GM12878 (cell line): ENCODE measurements around the gene CSTA. TPM values are rescaled to one million over a fixed set of nuclear protein-coding genes. Genes with fewer than 3 reads are reported as not detected.

Source experiments
- ATAC-seq: fragments of 200-7000 bp; cut with Tn5 transposase; 3 replicates; pipeline ENCODE4 v1.9.1; 2020; ENCODE audit warnings: mild to moderate bottlenecking, moderate library complexity
- BruUV-seq: library from RNA; stranded (reverse); fragments of 400-500 nt; replicated peaks from 2 replicates; lab custom pipeline; 2021; lab: Mats Ljungman, UMichigan
- CTCF ChIA-PET: fragments of 300-600 bp; sonication (Branson Sonifier 250); formaldehyde crosslinking; extraction: SDS; loops from one replicate; lab custom pipeline; 2021; ENCODE audit warnings: inconsistent platforms; lab: Yijun Ruan, JAX
- POLR2A ChIA-PET: fragments of 350-600 bp; formaldehyde crosslinking; extraction: SDS; loops from one replicate; lab custom pipeline; 2021; ENCODE audit warnings: inconsistent platforms; lab: Charles Lee
- RAD21 ChIA-PET: fragments of 300-600 bp; sonication (Branson Sonifier 250); formaldehyde crosslinking; loops from one replicate; lab custom pipeline; 2023; ENCODE audit warnings: antibody characterized with exemption; ENCODE audit not compliant: unreplicated experiment; lab: Charles Lee
- SMC1A ChIA-PET: fragments of 300-600 bp; sonication (Branson Sonifier 250); formaldehyde crosslinking; loops from one replicate; lab custom pipeline; 2023; ENCODE audit not compliant: unreplicated experiment, uncharacterized antibody; lab: Charles Lee
- DNase-seq: peaks from one replicate; pipeline ENCODE4 v3.0.0-alpha.2; 2011; ENCODE audit warnings: low read depth, low spot score
- FAIRE-seq: peaks from 3 replicates; lab custom pipeline; 2011; peaks lifted over from hg19 to GRCh38; lab: Jason Lieb, UNC
- H2AFZ ChIP-seq: 2 replicates; pipeline ENCODE4 v1.6.0; 2011; ENCODE audit warnings: low read depth, low read length, control low read depth; ENCODE audit not compliant: control insufficient read depth
- H3K27ac ChIP-seq: 2 replicates; pipeline ENCODE4 v1.5.1; 2011; ENCODE audit warnings: control low read depth; ENCODE audit not compliant: control insufficient read depth, insufficient read depth
- H3K27me3 ChIP-seq, 2 experiments: replicated peaks in 1 of 2; 2 replicates each; pipeline versions ENCODE4 v1.6.0 to v1.6.1; 2011; ENCODE audit warnings: low read length in 1 of 2; ENCODE audit not compliant: control insufficient read depth in 2 of 2, insufficient read depth in 2 of 2
- H3K36me3 ChIP-seq, 2 experiments: 2 replicates each; pipeline ENCODE4 v1.5.1; 2011; ENCODE audit warnings: low read length in 1 of 2; ENCODE audit not compliant: control insufficient read depth in 2 of 2, insufficient read depth in 2 of 2
- H3K4me1 ChIP-seq: 2 replicates; pipeline ENCODE4 v1.6.1; 2011; ENCODE audit warnings: mild to moderate bottlenecking, low read length, moderate library complexity, mixed read lengths; ENCODE audit not compliant: control insufficient read depth, insufficient read depth
- H3K4me2 ChIP-seq: 2 replicates; pipeline ENCODE4 v1.6.0; 2011; ENCODE audit warnings: control low read depth; ENCODE audit not compliant: control insufficient read depth, insufficient read depth
- H3K4me3 ChIP-seq: fragments of 200-600 bp; sonication (generic); 2 replicates; pipeline ENCODE4 v1.5.1; 2016
- H3K79me2 ChIP-seq: 2 replicates; pipeline ENCODE4 v1.6.0; 2011; ENCODE audit warnings: low read length; ENCODE audit not compliant: control insufficient read depth, insufficient read depth
- H3K9ac ChIP-seq: 2 replicates; pipeline ENCODE4 v1.8.0; 2011; ENCODE audit warnings: low read length, control low read depth, mixed read lengths; ENCODE audit not compliant: control insufficient read depth, insufficient read depth
- H3K9me3 ChIP-seq: replicated peaks from 3 replicates; pipeline ENCODE4 v1.5.1; 2011; ENCODE audit warnings: mild to moderate bottlenecking, low read length; ENCODE audit not compliant: control insufficient read depth, insufficient read depth
- H4K20me1 ChIP-seq: 2 replicates; pipeline ENCODE4 v1.6.0; 2011; ENCODE audit not compliant: control insufficient read depth, insufficient read depth
- BMI1 ChIP-seq: fragments of 450-650 bp; IDR thresholded peaks from 2 replicates; pipeline ENCODE4 v1.6.1; 2016; ENCODE audit warnings: mild to moderate bottlenecking, moderate library complexity, borderline replicate concordance
- CBFB ChIP-seq: IDR thresholded peaks from 2 replicates; pipeline ENCODE4 v1.6.1; 2016; ENCODE audit warnings: antibody characterized with exemption, low read depth
- CEBPZ ChIP-seq: fragments of 150-350 bp; IDR thresholded peaks from 2 replicates; pipeline ENCODE4 v1.6.1; 2016; ENCODE audit warnings: low read depth, low read length
- CREM ChIP-seq: IDR thresholded peaks from 2 replicates; pipeline ENCODE4 v1.6.1; 2014; ENCODE audit warnings: antibody characterized with exemption, low read depth
- E2F4 ChIP-seq: IDR thresholded peaks from 2 replicates; pipeline ENCODE4 v1.6.1; 2012; ENCODE audit warnings: low read depth, low read length, improper control_type of control experiment
- HDAC2 ChIP-seq: fragments of 200-600 bp; sonication (generic); IDR thresholded peaks from 2 replicates; pipeline ENCODE4 v1.6.1; 2017
- HDAC6 ChIP-seq: fragments of 200-600 bp; sonication (generic); IDR thresholded peaks from one replicate; pipeline ENCODE4 v1.8.0; 2017; ENCODE audit warnings: antibody characterized with exemption; ENCODE audit not compliant: unreplicated experiment
- JUNB ChIP-seq: IDR thresholded peaks from 2 replicates; pipeline ENCODE4 v1.6.1; 2016; ENCODE audit warnings: antibody characterized with exemption, mild to moderate bottlenecking
- KLF5 ChIP-seq: fragments of 450-650 bp; IDR thresholded peaks from 2 replicates; pipeline ENCODE4 v1.6.1; 2014; ENCODE audit warnings: mild to moderate bottlenecking; ENCODE audit not compliant: partially characterized antibody
- MAX ChIP-seq: IDR thresholded peaks from 2 replicates; pipeline ENCODE4 v1.6.1; 2012; ENCODE audit warnings: low read depth, low read length, improper control_type of control experiment
- NR2C2 ChIP-seq: IDR thresholded peaks from 2 replicates; pipeline ENCODE4 v1.6.1; 2011; ENCODE audit warnings: borderline replicate concordance, low read depth; ENCODE audit not compliant: control insufficient read depth, insufficient read length
- PKNOX1 ChIP-seq: fragments of 450-650 bp; IDR thresholded peaks from 2 replicates; pipeline ENCODE4 v1.6.1; 2016; ENCODE audit warnings: mild to moderate bottlenecking
- RAD51 ChIP-seq: fragments of 450-650 bp; IDR thresholded peaks from 2 replicates; pipeline ENCODE4 v1.6.1; 2016; ENCODE audit warnings: moderate library complexity, mild to moderate bottlenecking, inconsistent platforms
- RFX5 ChIP-seq: IDR thresholded peaks from 2 replicates; pipeline ENCODE4 v1.6.1; 2011; ENCODE audit warnings: low read depth, low read length, improper control_type of control experiment
- SMAD1 ChIP-seq: fragments of 450-650 bp; IDR thresholded peaks from 2 replicates; pipeline ENCODE4 v1.6.1; 2018; ENCODE audit warnings: mild to moderate bottlenecking, low read depth; ENCODE audit not compliant: partially characterized antibody
- SRF ChIP-seq, 2 experiments: IDR thresholded peaks; 2 replicates each; pipeline ENCODE4 v1.6.1; 2011; ENCODE audit warnings: low read depth in 2 of 2, low read length in 2 of 2, mild to moderate bottlenecking in 1 of 2, moderate library complexity in 1 of 2
- TARDBP ChIP-seq: IDR thresholded peaks from 2 replicates; pipeline ENCODE4 v1.6.1; 2016; ENCODE audit warnings: borderline replicate concordance
- USF1 ChIP-seq: IDR thresholded peaks from 2 replicates; pipeline ENCODE4 v1.6.1; 2011; ENCODE audit warnings: borderline replicate concordance, low read depth, mild to moderate bottlenecking, moderate library complexity, mixed read lengths, low read length; ENCODE audit not compliant: insufficient read depth; ENCODE audit errors: extremely low read length
- ZZZ3 ChIP-seq: IDR thresholded peaks from 2 replicates; pipeline ENCODE4 v1.6.1; 2011; ENCODE audit warnings: low read depth; ENCODE audit not compliant: control insufficient read depth, insufficient read length
- WGBS: methylation state at CpG from one replicate; pipeline ENCODE4 v1.1.6; 2016; ENCODE audit warnings: low lambda C conversion rate; ENCODE audit not compliant: insufficient replicate concordance, insufficient coverage; ENCODE audit errors: missing lambda C conversion rate; 5-methylcytosine and 5-hydroxymethylcytosine counted together
- in situ Hi-C: fragments of 300-500 bp; cut with MboI; formaldehyde crosslinking; loops from 9 replicates; pipeline ENCODE4 v1.14.3; 2018; ENCODE audit warnings: mixed read lengths
- intact Hi-C: fragments of 100-400 bp; cut with micrococcal nuclease; formaldehyde crosslinking; loops from one replicate; pipeline ENCODE4 v1.14.2; 2022; ENCODE audit not compliant: unreplicated experiment
- polyA plus RNA-seq, 11 experiments: library from polyadenylated mRNA; depleted of rRNA in 4 of 11; unstranded in 6 of 11; stranded (reverse) in 5 of 11; fragments of >200 nt; fragmentation: Nextera tagmentation in 4 of 11; fragmentation: Illumina TruSeq in 1 of 11; extraction: Ambion mirVana in 4 of 11; extraction: Trizol in 1 of 11; gene quantifications; 1 replicate in 1 of 11; 2 replicates in 10 of 11; pipeline versions ENCODE4 v1.2.1 to v1.2.3, GENCODE V29; 2011 to 2016; ENCODE audit warnings: inconsistent platforms in 2 of 11, missing spikeins in 2 of 11, low read depth in 1 of 11
- total RNA-seq, 4 experiments: library from RNA; depleted of rRNA in 3 of 4; stranded (reverse); fragments of >200 nt in 3 of 4; fragmentation: Illumina TruSeq in 1 of 4; extraction: Trizol in 1 of 4; gene quantifications; 2 replicates each; pipeline versions ENCODE4 v1.2.1 to v1.2.3, GENCODE V29; 2013 to 2021

Gene CSTA
- total and polyA plus RNA-seq, 10 of the 15 experiments (the other 5 are each of a cell fraction or from before 2014, with no cell fraction given): 1.8 to 6.7 (median 3.4) TPM

GRCh38 chr3:122325769-122326168 is 721 bp downstream of the CSTA start:
- no peaks in the 10 kb centered on the region for H3K9me3 ChIP-seq
- POLR2A ChIA-PET: interaction anchor here (1.0 to 1.4 kb wide), 4 partner anchors 13 to 60 kb away, joined by 3 to 5 read pairs (median 3); partner anchors contain the start of gene FAM162A
- WGBS: 59% methylated on average over 3 of the region's 3 CpGs
- no peak overlapping the region for H3K27ac ChIP-seq
- in situ Hi-C loops (no loop called here), intact Hi-C loops (no loop called here)
- H2AFZ ChIP-seq: peak overlapping the region; percentile 26
- H4K20me1 ChIP-seq: no peaks in the 10 kb centered on the region
- H3K36me3 ChIP-seq: no peaks in the 10 kb centered on the region
- no peak overlapping the region for H3K4me3 ChIP-seq
- SMC1A ChIA-PET: interaction anchor here (0.8 to 3.4 kb wide), 11 partner anchors 12 to 225 kb away, joined by 3 to 25 read pairs (median 4); partner anchors contain the start of gene FAM162A
- ATAC-seq (peak; percentile 45), FAIRE-seq (no peak), DNase-seq (no peak)
- no peak overlapping the region for H3K9ac ChIP-seq
- BruUV-seq: no TSS peak
- no peaks in the 10 kb centered on the region for H3K27me3 ChIP-seq
- H3K4me2 ChIP-seq: peak overlapping the region; percentile 47
- CTCF ChIA-PET: interaction anchor here (0.6 to 2.4 kb wide), 6 partner anchors 19 to 223 kb away, joined by 3 to 15 read pairs (median 4); no protein-coding TSS in a partner anchor
- RAD21 ChIA-PET: interaction anchor here (0.8 to 2.0 kb wide), 5 partner anchors 18 to 40 kb away, joined by 3 to 8 read pairs (median 4); no protein-coding TSS in a partner anchor
- H3K79me2 ChIP-seq: no peaks in the 10 kb centered on the region
- peaks cover 36% of the 10 kb centered on the region for H3K4me1 ChIP-seq
- TF ChIP-seq CEBPZ (no peak), BMI1 (no peak), CBFB (no peak), HDAC2 (no peak), RFX5 (no peak), JUNB (no peak; the same call in 1 of the 2 replicates), KLF5 (no peak), MAX (no peak), RAD51 (no peak), NR2C2 (no peak), SMAD1 (no peak), TARDBP (no peak), HDAC6 (no peak), ZZZ3 (no peak), USF1 (no peak), PKNOX1 (0 out of 2 replicates have a peak, but pooled peaks have one; percentile 27), CREM (no peak), SRF (IDR thresholded peaks at IDR 0.05; ENCODE audit: low read depth in 2 of 2, low read length in 2 of 2) (no peak), E2F4 (no peak)
